ENCODE results near the gene NEU1.
"Not testable (repeated sequence)": the region's sequence is repeated elsewhere in the genome, so short reads cannot be mapped to it uniquely, and the experiment has no call there.

The NEU1 gene

DNA sequence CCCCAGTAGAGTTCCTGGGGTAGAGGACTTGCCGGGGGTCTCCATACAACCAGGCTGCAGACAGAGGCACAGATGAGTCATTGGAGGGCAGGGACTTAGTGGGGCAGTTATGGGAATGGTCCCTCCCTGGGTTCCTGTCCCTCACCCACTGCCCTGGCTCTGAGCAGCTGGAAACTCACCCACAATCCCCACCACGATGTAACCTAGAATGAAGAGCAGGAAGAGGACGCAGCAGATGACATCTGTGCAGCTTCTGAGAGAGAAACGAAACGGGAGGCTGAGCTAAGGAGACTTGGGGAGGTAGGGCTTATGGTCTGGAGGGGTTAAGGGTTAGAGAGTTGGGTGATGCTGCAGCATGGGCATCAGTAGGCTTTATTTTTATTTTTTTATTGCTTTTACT is 13.3 kb upstream of the NEU1 start:
- no peak for DNase-seq

DNA sequence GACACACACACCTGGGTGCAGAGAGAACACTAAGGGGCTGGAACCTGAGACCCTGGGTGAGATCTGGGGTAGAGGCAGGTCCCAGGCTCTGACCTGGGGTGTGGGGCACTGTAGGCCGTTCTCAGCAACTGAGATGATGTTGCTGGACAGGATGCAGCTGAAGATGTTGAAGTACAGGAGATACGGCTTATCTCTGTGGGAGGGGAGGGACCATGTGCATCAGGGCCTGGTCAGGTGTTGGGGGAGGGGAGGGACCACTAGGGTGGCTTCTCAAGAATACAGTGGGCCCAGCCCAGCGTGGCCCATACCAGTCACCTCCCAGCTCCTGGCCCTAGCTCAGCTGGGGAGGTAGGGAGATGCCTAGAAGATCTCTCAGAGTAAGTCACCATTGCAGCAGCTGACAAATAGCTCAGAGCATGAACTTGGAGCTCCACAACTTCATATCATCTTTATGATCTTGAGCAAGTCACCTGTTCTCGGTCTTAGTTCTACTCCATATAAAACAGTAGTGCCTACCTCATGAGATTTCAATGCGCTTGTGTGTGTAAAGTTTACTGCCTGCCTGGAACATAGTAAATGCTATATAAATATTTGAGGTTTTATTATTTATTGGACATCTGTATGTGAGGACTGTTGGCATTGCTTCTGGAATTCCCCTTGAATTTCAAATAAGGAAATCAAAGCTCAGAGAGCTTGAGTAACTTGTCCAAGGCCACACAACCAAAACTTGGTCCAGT is 12.4 kb upstream of the NEU1 start:
- no peak for DNase-seq

DNA sequence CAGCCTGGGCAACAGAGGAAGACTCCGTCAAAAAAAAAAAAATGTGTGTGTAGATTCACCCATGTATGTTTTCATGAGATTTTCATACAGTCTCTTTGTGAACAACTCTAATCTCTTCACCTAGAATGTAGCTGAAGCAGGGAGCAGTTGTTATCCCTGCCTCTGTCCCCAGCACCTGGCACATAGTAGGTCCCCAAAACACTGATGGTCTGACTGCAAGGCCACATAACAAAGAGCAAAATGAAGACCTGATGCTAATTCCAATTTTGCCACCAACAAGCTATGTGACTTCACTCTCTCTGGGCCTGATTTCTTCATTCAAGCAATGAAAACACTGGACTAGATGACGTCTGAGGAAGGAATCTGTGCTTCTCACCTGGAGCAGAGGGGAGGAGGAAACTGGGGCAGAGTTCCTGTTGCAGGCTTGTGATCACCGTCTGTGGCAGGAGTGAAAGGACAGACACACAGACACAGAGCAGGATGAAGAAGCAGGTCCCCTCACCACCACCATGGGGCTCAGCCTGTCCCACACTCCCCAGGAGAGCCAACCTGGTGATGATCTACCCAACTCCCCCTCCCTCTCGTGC is 11.6 kb upstream of the NEU1 start:
- no peak for DNase-seq

DNA sequence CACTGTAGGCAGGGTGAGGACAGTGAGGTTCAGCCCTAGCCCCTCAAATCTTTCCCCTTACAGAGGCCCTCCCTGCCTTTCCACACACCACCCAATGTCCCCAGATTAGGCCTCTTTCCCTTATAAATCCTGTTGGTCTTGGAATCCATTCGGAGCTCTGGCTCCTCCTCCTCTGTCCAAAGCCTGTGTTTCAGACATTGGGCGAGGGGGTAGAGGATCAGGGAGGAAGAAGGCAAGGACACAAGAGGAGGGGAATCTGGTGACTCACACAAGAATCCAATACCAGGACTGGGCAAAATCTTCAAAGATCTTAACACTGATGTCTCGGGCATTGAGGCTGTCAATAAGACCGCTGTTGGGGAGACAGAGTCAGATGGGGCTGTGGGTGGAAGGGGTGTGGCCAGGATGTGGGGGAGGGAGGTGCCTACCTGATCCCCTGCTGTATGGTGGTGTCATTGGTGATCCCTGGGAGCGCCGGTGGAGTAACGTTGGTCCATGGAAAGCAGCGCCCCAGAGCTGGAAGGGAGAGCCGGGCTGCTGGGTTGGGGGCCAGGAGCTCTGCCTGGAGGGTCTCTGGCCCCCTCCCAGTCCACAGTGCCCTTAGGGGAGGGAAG is 8.5 kb upstream of the NEU1 start:
- DNase-seq = no peak

DNA sequence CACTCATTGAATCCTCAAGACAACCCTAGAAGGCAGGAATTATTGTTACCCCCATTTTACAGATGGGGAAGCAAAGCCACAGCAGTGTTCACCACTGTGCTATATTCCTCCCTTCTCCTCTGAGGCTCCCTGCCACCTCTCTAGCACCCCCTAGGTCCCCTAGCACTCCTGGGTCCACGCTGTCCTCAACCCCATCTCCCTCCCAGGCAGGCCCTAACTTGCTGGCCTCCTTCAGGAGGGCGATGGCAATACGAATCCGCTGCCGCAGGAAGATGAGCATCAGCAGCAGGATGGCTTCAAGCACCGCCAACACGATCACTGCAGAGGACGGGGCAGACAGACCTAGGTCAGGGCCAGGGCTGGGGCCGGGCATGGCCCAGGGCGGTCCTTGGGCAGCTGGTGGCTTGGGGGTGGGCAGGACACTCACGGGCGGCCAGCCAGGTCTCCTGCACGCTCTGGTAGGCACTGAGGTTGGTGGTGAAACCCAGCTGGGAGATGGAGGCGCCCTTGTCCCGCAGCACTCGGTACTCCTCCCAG is 7.8 kb upstream of the NEU1 start:
- no peak for DNase-seq

DNA sequence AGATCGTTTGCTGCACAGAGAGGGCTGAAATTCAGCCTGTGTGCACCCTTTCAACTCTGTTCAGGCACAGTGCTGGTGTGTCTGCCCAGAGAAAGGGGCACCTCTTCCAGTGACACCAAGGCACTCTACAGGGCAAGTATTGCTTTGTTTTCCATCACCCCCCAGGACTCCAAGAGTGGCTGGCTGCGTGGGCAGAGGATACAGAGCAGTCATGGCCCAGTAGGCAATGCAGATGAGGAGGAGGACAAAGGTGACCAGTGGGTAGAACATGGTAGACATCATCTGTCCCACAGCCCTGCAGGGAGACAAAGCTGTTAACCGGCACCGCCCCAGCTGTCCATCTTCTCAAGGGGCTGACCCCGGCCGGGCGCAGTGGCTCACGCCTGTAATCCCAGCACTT is 6.7 kb upstream of the NEU1 start:
- DNase-seq = no peak

DNA sequence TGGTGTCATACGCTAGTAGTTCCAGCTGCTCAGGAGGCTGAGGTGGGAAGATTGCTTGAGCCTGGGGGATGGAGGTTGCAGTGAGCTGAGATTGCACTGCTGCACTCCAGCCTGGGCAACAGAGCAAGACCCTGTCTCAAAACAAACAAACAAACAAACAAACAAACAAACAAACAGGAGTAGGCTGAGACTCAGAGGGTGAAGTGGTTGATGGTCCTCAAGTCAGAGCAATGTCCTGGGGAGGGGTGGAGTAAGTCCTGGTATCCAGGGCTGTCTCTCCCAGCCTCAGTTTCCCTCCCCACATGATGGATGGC is 6.0 kb upstream of the NEU1 start:
- not testable (repeated sequence) for DNase-seq

DNA sequence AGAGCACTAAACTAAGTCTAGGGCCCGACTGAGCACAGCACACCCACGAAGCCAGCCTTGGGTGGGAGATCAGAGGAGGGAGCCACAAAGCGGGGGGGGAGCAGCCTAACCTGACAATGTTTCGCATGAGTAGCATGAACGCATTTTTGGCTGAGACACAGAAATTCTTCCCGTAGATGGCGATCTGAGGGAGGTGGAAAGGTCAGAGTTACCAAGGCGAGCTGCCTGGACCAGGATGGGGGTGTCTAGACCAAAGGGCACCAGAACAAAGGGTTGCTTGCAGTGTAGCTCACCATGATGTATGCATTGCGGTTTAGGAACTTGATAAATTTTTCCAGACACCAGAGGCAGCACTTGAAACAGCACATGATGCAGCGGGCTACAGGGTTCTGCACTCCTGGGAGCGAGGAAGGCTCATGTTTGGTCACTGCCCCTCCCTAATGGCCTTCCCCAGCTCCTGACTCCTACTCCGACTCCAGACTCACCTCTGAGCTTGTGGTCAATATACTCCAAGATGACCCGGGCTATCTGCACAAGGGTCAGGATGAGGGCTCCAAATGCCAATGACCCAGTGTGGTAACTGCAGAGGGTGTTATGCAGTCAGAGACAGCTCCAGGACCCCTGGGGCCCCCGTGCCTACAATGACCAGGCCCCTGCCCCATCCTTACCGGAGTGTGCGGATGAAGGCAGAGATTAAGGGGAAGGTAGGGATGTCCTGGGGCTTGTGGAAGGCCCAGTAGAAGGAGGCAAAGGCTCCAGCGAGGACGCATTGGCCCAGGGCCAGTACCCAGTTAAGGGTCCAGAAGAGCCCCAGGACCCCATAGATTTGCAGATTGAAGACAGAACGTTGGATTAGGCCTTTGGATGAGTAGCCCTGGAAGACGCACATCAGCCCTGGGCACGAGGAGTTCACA is 2.8 kb upstream of the NEU1 start:
- DNase-seq = no peak

DNA sequence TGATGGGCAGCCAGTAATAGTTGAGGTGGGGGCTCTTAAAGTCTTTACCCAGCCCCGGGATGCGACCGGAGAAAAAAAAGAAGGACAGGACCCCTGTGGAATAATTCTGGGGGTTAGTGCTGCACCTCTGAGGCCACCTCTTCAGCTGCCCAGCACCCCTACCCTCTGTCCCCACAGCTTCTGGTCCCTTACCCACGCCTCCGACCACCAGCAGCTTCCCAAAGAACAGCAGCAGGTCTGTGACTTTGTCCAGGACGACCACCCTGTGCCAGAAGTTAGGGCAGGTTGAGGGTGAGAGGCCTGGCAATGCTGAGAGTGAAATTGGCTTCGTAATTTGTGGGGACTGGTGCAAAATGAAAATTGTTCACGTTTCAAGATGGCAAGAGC is 2.2 kb upstream of the NEU1 start:
- DNase-seq = no peak

DNA sequence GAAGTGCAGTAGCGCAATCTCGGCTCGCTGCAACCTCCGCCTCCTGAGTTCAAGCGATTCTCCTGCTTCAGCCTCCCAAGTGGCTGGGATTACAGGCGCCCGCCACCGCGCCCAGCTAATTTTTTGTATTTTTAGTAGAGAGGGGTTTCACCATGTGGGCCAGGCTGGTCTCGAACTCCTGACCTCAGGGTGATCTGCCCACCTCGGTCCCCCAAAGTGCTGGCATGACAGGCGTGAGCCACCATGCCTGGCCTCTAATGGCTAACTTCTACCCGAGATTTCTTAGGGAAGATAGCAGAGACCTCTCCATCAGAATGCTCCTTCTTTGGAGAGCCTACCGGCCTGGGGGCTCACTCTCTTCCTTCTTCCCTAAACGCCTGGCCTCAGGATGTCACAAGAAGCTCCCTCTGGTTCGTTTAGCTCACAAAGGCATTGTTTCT is 1.5 kb upstream of the NEU1 start:
- DNase-seq = not testable (repeated sequence)

DNA sequence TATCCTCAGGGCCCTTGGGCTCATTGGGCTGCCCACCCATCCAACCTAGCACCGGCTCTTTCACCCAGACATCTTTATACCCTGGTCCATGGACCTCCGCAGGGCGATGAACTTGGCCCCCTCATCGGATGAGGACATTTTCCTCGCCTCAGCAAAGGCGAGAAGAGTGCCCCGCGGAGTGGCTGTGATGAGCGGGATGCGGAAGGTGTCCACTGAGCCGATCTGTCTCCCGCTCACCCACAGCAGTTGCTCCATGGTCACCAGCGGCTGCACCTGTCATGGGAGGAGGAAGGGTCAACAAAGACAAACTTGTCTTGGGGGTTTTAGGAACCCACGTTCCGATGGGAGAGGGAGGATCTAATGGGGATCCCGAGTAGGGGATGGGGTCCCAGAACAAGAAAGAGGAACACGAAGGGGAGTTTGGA is 690 bp downstream of the NEU1 start:
- peak in 1 of 56 donors; percentile 3 for DNase-seq

DNA sequence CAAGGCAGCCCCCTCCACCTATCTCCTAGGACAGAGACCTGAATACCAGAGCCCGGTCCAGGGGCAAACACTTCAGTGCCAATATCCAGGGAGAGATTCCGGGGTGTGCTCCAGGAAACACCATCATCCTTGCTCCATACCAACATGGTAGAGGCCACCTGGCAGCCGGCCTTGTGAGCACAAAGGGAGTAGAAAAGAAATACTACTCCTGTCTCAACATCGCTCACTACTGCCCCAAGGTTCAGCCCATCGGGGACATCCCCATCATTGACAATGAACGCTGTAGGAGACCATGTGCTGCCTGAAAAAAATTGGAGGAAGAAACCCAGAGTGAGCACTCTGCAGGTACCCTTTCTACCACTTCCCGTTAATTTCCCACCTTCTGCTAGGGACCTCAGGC is 1.5 kb downstream of the NEU1 start:
- no peak for DNase-seq

DNA sequence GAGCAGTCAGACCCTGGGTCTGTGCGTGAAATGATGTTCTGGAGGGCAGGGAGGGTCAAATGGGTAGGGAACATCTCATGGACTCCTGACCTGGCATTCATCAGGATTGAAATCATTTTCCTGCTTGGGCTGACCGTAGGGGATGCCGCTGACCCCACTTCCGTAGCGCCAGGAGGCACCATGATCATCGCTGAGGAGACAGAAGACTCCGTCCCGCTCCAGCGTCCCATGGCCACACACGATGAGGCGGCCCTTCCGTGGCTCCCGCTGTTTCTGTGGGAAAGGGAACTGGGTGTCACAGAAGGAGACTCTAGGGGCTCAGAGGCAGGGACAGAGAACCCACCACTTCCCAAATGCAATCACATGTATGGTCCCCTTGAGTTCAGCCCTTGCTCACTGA is 2.3 kb downstream of the NEU1 start:
- no peak for DNase-seq

DNA sequence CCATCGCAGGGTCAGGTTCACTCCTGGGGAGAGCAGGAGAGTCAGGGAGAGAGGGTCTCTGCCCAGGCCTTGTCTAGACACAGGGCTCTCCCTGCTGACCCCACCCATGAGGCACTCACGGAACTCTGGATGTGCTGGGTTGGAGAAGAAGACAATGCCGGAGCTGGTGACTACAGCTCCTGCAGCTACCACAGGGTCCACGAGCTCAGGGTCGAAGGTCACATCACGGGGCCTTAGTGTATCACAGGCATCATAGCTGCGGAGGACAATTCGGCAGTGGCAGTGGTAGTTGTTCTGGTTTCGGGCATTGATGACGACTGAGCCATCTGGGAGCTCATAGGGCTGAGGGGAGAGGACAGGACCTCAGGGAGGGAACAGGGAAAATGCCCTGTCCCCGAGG is 2.7 kb downstream of the NEU1 start:
- DNase-seq = no peak

DNA sequence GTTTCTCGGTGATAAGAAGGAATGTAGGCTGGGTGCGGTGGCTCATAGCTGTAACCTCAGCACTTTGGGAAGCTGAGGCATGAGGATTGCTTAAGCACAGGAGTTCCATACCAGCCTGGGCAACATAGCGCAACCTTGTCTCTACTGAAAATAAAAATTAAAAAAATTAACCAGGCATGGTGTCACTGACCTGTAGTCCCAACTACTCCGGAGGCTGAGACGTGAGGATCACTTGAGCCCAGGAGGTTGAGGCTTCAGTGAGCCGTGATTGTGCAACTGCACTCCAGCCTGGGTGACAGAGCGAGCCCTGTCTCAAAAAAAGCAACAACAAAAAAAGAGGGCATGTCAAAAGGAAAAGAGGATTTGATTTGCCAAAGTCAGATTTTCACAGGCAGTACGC is 3.9 kb downstream of the NEU1 start:
- no peak for DNase-seq

DNA sequence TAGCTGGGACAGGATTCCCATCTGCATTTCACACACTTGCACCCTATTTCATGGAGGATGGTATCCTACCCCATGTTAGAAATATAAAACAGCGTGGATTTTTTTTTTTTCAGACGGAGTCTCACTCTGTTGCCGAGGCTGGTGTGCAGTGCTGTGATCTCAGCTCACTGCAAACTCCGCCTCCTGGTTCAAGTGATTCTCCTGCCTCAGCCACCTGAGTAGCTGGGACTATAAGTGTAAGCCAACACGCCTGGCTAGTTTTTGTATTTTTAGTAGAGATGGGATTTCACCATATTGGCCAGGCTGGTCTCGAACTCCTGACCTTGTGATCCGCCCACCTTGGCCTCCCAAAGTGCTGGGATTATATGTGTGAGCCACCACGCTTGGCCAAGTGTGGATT is 4.8 kb downstream of the NEU1 start:
- not testable (repeated sequence) for DNase-seq

DNA sequence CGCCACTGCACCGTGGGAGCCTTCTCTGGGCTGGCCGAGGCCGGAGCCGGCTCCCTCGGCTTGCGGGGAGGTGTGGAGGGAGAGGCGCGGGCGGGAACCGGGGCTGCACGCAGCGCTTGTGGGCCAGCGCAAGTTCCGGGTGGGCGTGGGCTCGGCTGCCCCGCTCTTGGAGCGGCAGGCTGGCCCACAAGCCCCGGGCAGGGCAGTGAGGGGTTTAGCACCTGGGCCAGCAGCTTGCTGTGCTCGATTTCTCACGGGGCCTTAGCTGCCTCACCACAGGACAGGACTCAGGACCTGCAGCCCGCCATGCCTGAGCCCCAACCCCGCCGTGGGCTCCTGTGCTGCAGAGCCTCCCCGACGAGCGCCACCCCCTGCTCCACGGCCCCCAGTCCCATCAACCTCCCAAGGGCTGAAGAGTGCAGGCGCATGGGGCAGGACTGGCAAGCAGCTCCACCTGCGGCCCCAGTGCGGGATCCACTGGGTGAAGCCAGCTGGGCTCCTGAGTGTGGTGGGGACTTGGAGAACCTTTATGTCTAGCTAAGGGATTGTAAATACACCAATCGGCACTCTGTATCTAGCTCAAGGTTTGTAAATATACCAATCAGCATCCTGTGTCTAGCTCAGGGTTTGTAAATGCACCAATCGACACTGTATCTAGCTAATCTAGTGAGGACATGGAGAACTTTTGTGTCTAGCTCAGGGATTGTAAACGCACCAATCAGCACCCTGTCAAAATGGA is 10.5 kb downstream of the NEU1 start:
- DNase-seq = not testable (repeated sequence)

DNA sequence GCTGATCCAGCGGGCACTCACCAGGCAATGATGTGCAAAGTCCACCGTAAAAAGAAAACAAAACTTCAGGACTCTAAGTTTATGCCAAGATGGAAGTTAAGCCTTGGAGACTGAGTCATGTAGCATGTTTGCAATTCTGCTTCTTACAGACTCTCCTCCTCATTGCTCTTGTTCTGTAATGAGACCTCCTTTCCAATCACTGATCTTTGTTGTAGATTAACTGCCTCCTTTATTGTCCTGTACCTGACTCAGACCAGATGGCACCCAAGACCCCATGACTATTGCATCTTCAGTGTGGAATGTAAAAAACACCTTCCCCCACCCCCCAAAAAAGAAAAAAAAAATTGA is 11.2 kb downstream of the NEU1 start:
- DNase-seq = no peak

DNA sequence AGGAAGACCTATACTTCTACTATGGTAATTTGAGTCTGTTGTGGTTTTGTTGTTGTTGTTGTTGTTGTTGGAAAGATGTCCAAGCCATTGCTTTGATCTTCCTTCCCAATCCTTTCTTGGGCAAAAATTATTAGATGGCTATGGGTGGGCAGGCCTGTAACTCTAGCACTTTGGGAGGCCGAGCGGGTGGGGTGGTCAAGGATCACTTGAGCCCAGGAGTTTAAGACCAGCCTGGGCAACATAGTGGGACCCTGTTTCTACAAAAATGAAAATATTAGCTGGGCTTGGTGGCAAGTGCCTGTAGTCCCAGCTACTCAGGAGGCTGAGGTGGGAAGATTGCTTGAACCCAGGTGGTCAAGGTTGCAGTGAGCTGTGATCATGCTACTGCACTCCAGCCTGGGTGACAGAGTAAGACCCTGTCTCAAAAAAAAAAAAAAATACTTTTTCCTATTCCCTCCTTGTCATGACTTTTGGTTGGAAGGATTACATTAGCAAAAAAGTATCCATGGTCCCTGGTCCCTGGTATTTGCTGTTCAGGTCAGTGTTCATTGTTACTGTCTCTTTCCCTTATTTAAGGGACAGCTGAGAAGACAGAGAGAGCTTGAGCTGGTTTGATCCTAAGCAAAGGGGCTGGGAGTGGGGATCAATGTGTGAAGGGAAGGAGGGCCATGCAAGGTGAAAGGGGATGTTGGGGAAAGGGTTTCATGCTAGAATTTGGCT is 11.7 kb downstream of the NEU1 start:
- DNase-seq = no peak

DNA sequence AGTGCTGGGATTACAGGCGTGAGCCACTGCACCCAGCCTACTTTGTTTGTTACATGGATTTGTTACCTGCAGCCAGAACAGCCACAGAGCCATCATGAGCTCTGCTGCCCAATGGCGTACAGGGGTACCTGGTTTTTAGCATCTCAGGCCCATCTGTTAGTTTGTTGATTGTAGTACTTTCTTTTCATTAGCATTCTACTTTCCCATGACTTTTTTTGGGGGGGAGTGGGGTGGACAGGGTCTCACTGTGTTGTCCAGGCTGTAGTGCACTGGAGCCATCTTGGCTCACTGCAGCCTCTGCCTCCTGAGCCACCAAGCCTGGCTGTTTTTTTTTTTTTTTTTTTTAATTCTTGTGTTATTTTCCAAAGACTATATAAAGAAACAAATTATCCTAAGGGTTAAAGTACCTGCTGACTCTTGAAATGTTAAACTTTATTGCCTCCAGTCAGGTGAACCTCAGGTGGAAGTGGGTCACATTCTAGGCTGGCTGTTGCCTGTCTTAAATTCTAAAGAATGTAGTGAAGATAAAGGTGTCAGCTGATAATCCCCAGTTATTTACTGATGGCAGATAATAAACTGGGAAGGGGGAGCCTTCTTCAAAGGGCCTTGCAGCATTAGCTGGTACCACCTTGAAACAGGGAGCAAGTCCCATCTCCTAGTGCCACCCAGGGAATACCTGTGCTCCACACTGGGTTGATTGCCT is 15.2 kb downstream of the NEU1 start:
- DNase-seq = no peak
